Measurements from ENCODE around the gene GMDS. TPM values are rescaled to one million over a fixed set of nuclear protein-coding genes. Genes with fewer than 3 reads are reported as not detected.

The GMDS gene
- total and polyA plus RNA-seq, 9 donors = 6.6 to 20.6 (median 11.0) TPM

GRCh38 chr6:1806935-1807334 is 438.5 kb downstream of the GMDS start:
- intact Hi-C loops (cut with DNase I) = no loop called here
- H3K27me3 ChIP-seq = no peaks in the 10 kb centered on the region
- DNase-seq = no peak
- H3K4me1 ChIP-seq (ENCODE audit: insufficient read depth) = no peaks in the 10 kb centered on the region
- TF ChIP-seq EP300 (IDR thresholded peaks at IDR 0.05) = no peak
- no peak for TF ChIP-seq POLR2A (IDR thresholded peaks at IDR 0.05)
- no peak for TF ChIP-seq CTCF (IDR thresholded peaks at IDR 0.05)
- no peaks in the 10 kb centered on the region for H3K9me3 ChIP-seq
- WGBS, 3 donors = 95 to 96% (median 95%) methylated on average over 6 of the region's 6 CpGs
- no peaks in the 10 kb centered on the region for H3K36me3 ChIP-seq
- no peak overlapping the region for H3K27ac ChIP-seq
- no peak overlapping the region for H3K4me3 ChIP-seq

DNA sequence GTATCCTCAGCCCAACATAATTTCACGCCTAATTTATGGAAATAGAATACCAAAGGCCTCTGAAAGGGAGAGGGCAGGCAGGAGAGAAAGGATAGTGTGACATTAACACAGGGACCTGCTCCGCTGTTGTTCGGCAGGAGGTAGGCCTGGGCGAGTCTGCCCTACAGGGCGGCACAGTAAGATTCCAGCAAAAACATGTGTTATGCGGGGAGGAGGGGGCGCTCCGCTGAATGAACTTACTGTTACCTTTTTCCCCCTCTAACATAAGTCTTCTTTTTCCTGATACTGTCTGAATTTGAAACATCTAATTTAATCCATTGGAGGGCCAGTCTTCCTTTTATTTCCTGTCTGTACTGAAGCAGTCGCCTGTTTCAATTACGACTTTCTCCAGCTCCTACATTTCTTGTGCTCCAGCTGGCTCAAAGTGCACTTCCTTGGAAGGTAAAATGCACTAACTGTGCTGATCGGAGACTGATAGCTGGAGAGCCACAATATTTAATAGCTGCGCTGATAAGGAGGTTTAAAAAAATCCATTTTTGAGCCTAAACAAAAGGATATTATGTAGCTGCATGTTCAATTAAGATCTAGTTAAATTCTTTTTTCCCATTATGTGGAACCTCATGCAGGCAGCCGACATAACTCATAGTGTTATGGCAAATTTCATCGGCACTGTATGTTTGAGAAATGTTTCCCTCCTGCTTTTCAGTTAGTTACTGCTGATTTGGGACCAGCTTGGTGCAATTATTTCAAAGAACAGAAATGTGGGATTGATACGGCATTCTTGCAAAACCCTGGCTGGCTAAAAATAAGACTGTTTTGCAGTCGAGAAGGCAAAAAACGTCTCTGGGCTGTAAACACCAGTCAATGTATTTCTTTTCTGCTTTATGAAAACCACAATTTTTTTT is 442.7 kb downstream of the GMDS start:
- TF ChIP-seq POLR2A (IDR thresholded peaks at IDR 0.05) (no peak), CTCF (IDR thresholded peaks at IDR 0.05) (no peak), EP300 (IDR thresholded peaks at IDR 0.05) (no peak)
- 54 to 61% (median 56%) methylated on average over 17 of the region's 17 CpGs for WGBS, 3 donors
- Histone ChIP-seq H3K9me3 (no peaks in the 10 kb centered on the region), H3K4me3 (no peak overlapping the region), H3K4me1 (ENCODE audit: insufficient read depth) (no peaks in the 10 kb centered on the region), H3K36me3 (no peaks in the 10 kb centered on the region), H3K27ac (no peak overlapping the region), H3K27me3 (no peaks in the 10 kb centered on the region)
- intact Hi-C loops (cut with DNase I) = no loop called here
- no peak for DNase-seq

DNA sequence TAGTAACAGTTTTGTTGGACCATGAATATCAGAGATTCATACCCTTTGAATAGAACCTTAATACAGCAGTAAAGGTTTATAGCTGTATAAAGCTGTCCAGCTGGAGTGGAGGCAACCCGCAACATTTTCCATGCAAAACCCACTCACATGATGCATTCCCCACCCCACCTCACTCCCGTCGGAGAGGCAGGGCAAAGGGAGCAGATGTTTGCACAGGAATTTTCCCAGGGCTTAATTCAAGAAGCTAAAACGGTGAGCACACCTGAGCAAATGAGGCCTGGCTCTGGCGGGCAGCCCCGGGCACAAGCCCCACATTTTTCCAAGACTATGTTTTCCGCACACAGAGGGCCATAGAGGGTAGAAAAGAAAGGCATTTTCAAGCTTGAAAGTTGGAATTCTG is 444.0 kb downstream of the GMDS start:
- TF ChIP-seq EP300 (IDR thresholded peaks at IDR 0.05) (no peak), POLR2A (IDR thresholded peaks at IDR 0.05) (no peak)
- H3K4me3 ChIP-seq = no peak overlapping the region
- no peak overlapping the region for H3K27ac ChIP-seq
- 72 to 78% (median 77%) methylated on average over 7 of the region's 7 CpGs for WGBS, 3 donors
- H3K27me3 ChIP-seq = no peaks in the 10 kb centered on the region
- no peaks in the 10 kb centered on the region for H3K36me3 ChIP-seq
- intact Hi-C loops (cut with DNase I) = no loop called here
- no peaks in the 10 kb centered on the region for H3K4me1 ChIP-seq (ENCODE audit: insufficient read depth)
- no peaks in the 10 kb centered on the region for H3K9me3 ChIP-seq
- DNase-seq = no peak

DNA sequence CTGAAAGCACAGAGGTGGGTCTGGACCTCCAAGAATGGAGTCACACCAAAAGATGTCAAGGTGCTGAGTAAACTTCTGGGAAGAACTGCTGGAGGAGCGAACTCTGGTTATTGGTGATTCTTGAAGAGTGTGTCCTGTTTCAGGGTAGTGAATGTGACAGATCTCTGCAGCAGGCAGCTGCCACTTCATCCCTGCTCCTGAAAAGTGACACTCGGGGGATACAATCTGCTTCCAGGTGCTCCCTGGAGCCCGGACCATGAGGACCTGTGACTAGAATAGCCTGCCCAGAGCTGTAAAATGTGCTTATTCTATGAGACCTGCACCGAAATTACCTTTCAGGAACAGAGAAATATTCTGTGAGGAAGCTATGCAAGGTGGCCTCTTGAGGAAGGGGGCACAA is 444.6 kb downstream of the GMDS start:
- Histone ChIP-seq H3K9me3 (no peaks in the 10 kb centered on the region), H3K4me3 (no peak overlapping the region), H3K27ac (no peak overlapping the region), H3K27me3 (no peaks in the 10 kb centered on the region), H3K36me3 (no peaks in the 10 kb centered on the region), H3K4me1 (ENCODE audit: insufficient read depth) (no peaks in the 10 kb centered on the region)
- intact Hi-C loops (cut with DNase I) = no loop called here
- WGBS, 3 donors = 91 to 99% (median 95%) methylated on average over 4 of the region's 4 CpGs
- DNase-seq = no peak
- no peak for TF ChIP-seq CTCF (IDR thresholded peaks at IDR 0.05)
- no peak for TF ChIP-seq EP300 (IDR thresholded peaks at IDR 0.05)
- TF ChIP-seq POLR2A (IDR thresholded peaks at IDR 0.05) = no peak

DNA sequence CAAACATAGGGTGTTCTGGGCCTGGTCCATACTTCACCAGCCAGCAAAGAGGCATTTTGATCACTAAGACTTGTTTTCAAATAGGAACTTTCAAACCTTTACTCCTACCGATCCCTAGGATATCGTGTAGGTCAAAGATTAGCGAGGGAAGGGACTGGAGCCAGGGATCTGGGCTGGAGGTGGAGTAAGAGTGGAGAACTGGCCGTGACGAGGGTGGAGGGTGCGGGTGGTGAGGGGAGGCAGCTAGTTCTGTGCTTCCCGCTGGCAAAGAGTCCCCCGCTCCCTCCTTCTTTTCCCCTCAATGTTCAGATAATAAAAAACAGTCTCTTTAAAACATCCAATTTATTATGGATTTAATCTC is 446.5 kb downstream of the GMDS start:
- H3K36me3 ChIP-seq = no peaks in the 10 kb centered on the region
- no peak overlapping the region for H3K27ac ChIP-seq
- 91 to 97% (median 94%) methylated on average over 8 of the region's 8 CpGs for WGBS, 3 donors
- DNase-seq = no peak
- no peak overlapping the region for H3K4me3 ChIP-seq
- intact Hi-C loops (cut with DNase I) = no loop called here
- H3K9me3 ChIP-seq = no peaks in the 10 kb centered on the region
- TF ChIP-seq EP300 (IDR thresholded peaks at IDR 0.05) (no peak), CTCF (IDR thresholded peaks at IDR 0.05) (no peak), POLR2A (IDR thresholded peaks at IDR 0.05) (no peak)
- no peaks in the 10 kb centered on the region for H3K4me1 ChIP-seq (ENCODE audit: insufficient read depth)
- H3K27me3 ChIP-seq = no peaks in the 10 kb centered on the region

Data from ovary (tissue), 9 donors.